Measurements from ENCODE around the gene PSMB11.

DNA sequence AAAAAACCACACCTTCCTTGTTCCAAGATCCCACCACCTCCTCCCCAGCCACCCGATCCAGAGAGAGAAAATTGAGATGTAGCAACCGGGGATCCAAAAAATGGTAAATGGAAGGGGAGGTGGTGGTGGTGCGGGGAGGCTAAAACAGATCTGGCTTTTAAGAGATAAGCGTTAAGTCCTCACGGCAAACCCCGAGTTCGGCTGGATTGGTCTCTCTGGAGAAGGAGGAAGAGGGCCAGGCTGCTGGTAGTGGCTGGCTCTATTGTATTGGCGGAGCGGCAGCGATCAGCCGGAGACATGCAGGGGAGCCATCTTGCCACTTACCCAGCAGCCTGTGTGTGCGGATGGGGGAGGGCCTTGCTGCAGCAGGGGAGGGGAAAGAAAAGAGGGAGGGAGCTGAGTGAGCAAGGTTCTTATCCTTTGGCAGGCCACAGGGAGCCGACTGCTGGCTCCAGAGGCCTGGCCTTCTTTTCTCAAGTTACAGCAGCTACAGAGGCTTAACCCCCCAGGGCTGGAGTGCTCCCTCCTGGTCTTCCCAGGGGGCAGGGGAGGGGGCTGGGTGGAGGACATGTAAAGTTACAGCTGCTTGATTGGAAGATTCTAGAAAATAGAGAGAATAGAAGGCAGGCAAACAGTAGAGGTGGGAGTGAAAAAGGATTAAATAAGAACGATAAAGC lies 29.4 kb downstream of the PSMB11 start:
- TF ChIP-seq POLR2A (IDR thresholded peaks at IDR 0.05) = no peak
- TF ChIP-seq CTCF (IDR thresholded peaks at IDR 0.05) = no peak
- no peak for TF ChIP-seq EP300 (IDR thresholded peaks at IDR 0.05)
